ENCODE results near the gene SHC3. TPM values are rescaled to one million over a fixed set of nuclear protein-coding genes. Genes with fewer than 3 reads are reported as not detected.

The SHC3 gene
- total RNA-seq, 1 experiment from 2014 or later = 1.8 TPM

GRCh38 chr9:89154651-89155336 lies 23.8 kb downstream of the SHC3 start:
- no peaks in the 10 kb centered on the region for H3K9me3 Mint-ChIP-seq
- no peaks in the 10 kb centered on the region for H4K20me1 ChIP-seq (ENCODE audit: control insufficient read depth, insufficient read depth, insufficient read length)
- H2AK5ac ChIP-seq (ENCODE audit: insufficient read length, low read length) = no peak overlapping the region
- H3K79me2 ChIP-seq (ENCODE audit: insufficient read depth, low read length) = no peaks in the 10 kb centered on the region
- H3K14ac ChIP-seq (ENCODE audit: insufficient read depth, low read length) = no peak overlapping the region
- H3K4me1 Mint-ChIP-seq = no peaks in the 10 kb centered on the region
- TF ChIP-seq CTCF (conservative IDR thresholded peaks at IDR 0.05) = no peak
- H2BK5ac ChIP-seq (ENCODE audit: insufficient read length, low read length) = no peak overlapping the region
- H3K9me3 ChIP-seq (ENCODE audit: control insufficient read depth, low read depth, low read length) = no peaks in the 10 kb centered on the region
- H3K18ac ChIP-seq (ENCODE audit: insufficient read length, low read depth, low read length) = no peak overlapping the region
- no peak overlapping the region for H2AFZ ChIP-seq (ENCODE audit: low read length)
- no peak overlapping the region for H4K91ac ChIP-seq (ENCODE audit: insufficient read length, low read depth, low read length)
- WGBS (ENCODE audit: extremely low coverage, insufficient read length, low lambda C conversion rate) = no CpG with 5 or more reads among the region's 14 CpGs
- H3K27me3 ChIP-seq (ENCODE audit: insufficient read depth, low read length) = no peaks in the 10 kb centered on the region
- no peak overlapping the region for H4K5ac ChIP-seq (ENCODE audit: insufficient read length, low read depth, low read length)
- H3K79me1 ChIP-seq (ENCODE audit: insufficient read depth, low read depth, low read length, poor library complexity, severe bottlenecking) = no peaks in the 10 kb centered on the region
- H3K23me2 ChIP-seq (ENCODE audit: insufficient read length, low read depth, low read length, poor library complexity, severe bottlenecking) = no peaks in the 10 kb centered on the region
- H4K8ac ChIP-seq (replicated peaks; ENCODE audit: insufficient read length, low read depth, low read length) = no peak overlapping the region
- no peak overlapping the region for H3K4me3 Mint-ChIP-seq
- no peak overlapping the region for H2BK120ac ChIP-seq (ENCODE audit: low read depth, low read length, poor library complexity, severe bottlenecking)
- H3K23ac ChIP-seq (ENCODE audit: insufficient read length, low read depth, low read length) = no peak overlapping the region
- H3K27me3 Mint-ChIP-seq (ENCODE audit: low read depth) = no peaks in the 10 kb centered on the region
- no peak overlapping the region for H3K4me2 ChIP-seq (ENCODE audit: insufficient read depth, insufficient read length, low read length)
- H3K56ac ChIP-seq (ENCODE audit: insufficient read length, low read depth, low read length) = no peak overlapping the region
- H3K9ac ChIP-seq (ENCODE audit: extremely low read depth, insufficient read length, low read length) = no peak overlapping the region
- H3K4me1 ChIP-seq (ENCODE audit: insufficient read depth, low read length) = no peaks in the 10 kb centered on the region
- no peak overlapping the region for H3K4ac ChIP-seq (ENCODE audit: low read depth, low read length)
- H2BK20ac ChIP-seq (ENCODE audit: low read depth, low read length, poor library complexity, severe bottlenecking) = no peak overlapping the region
- peak overlapping the region in 1 of 3 experiments; percentile 39; a peak in 1 of 7 replicates for H3K27ac Mint-ChIP-seq
- no peak overlapping the region for H2BK12ac ChIP-seq (ENCODE audit: insufficient read length, low read depth, low read length)
- no peak overlapping the region for H3T11ph ChIP-seq (ENCODE audit: low read length)
- H3K27ac ChIP-seq (ENCODE audit: insufficient read length, low read depth, low read length) = no peak overlapping the region
- H2BK15ac ChIP-seq (ENCODE audit: low read depth, low read length) = no peak overlapping the region
- DNase-seq = no peak
- no peaks in the 10 kb centered on the region; a peak in 1 of 7 replicates for H3K36me3 Mint-ChIP-seq (ENCODE audit: insufficient read depth in 1 of 3, low read depth in 3 of 3)

All from H9 (cell line).